HG02759 (cell line): Measurements from ENCODE around the gene NFIA.

Source experiments
- ATAC-seq: cut with Tn5 transposase; IDR thresholded peaks from one replicate; pipeline ENCODE4 v1.9.1; 2021; ENCODE audit warnings: mild to moderate bottlenecking, moderate library complexity; ENCODE audit not compliant: unreplicated experiment

Gene NFIA

GRCh38 chr1:61285371-61285885 lies 203.1 kb downstream of the NFIA start:
- no peak for ATAC-seq

DNA sequence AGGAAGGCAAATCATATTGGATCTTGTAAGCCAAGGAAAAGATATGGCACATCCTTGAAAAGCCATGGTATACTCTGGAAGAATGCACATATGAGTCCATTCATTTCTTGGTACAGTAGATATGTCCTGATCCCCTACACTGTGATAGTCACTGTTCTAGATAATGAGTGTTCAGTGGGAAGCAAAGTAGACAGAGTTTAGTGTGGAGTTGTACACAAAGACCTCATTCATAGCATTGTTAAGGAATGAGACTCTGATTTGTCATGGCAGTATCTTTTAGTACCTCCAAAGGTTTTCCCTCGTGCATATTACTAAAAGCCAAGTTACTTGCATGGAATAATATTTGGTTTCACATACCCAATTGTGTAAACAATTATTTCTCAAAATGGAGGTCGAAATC lies 204.7 kb downstream of the NFIA start:
- no peak for ATAC-seq

DNA sequence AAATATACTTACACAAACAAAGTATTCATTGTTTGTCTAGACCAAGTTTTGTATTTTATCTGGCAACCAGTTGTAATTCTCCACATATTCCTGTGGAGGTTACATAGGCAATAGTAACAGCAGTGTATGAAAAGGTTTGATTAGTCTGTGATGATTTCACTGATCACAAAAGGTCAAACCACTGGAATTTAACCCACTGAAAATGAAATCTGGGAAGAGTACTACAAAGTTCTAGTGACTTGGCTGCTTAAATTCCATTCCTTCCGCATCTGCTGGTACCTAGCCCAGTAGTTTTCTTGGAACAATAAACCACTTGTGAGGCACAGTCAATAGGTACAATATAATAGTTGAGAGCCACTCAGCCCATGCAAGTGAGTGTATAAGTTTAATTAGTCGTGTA lies 205.4 kb downstream of the NFIA start:
- no peak for ATAC-seq

DNA sequence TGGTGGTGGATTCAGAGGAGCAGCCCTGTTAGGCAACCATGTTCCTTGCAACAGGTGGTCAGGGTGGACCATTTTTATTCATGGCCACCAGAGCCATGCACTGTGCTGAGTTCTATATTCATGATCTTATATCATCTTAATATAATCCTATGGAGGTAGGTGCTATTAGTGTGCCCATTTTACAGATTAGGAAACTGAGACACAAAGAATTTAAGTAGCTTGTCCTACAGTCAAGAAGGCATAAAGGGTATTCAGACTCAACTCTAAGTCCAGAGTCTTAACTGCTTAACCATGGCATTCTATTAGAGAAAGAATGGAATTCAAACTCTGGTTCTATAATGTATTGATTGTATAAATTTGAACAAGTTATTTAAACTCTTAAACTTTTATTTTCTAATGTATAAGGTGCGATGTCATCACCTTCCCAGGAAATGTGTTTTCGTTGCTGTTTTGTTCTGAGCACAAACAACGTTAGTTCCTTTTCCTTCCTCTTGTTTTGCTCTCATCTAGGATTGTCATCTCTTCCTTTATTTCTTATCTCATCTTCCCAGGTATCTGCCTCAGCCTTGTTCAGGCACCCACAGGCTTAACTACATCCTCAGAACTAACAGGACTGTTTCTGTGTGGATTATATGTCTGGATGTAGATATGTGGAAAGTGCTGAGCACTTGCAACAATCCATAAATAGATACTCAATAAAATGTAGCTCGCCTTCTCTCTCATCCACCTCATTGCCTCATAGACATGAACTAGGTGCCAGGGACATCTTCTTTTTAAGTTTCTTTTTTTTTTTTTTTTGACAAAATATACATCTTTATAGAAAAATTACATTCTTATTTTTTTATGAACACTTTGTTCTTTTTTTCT lies 207.1 kb downstream of the NFIA start:
- ATAC-seq, result no peak

DNA sequence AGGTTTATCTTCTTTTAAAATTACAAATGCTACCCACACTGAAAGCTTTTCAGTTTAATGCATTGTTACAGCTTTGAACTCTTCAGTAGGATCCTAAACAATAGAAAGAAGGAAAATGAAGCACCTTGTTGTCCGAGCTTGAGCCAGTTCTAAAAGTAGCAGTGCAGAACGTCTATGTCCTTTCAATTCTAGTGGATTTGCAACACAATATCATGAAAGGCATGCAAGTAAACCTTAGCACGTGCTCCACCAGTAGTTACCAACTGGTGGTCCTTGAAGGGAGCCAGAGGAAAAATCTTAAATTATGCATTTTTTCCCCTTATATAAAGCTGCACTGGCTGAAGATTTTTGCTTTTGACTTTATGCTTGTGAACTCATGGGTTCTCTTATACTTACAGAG lies 208.2 kb downstream of the NFIA start:
- ATAC-seq, result no peak

DNA sequence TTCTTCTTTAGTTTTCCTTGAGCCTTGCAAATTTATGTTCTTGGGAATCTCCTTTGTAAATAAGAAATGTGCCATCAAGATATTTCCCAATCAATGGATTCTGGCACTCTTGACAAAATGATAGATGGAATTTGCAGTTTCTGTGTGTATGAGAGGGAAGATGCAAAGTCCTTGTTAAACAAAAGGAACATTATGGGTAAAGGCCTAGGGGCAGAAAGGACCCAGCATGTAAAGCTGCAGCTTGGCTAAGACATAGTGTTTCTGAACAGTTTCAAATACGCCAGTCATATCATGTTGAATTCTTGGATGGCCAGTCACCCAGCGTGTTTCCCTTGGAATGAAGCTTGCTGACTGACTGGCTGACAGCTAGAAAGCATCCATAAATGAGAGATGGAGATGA lies 210.8 kb downstream of the NFIA start:
- ATAC-seq, result no peak

DNA sequence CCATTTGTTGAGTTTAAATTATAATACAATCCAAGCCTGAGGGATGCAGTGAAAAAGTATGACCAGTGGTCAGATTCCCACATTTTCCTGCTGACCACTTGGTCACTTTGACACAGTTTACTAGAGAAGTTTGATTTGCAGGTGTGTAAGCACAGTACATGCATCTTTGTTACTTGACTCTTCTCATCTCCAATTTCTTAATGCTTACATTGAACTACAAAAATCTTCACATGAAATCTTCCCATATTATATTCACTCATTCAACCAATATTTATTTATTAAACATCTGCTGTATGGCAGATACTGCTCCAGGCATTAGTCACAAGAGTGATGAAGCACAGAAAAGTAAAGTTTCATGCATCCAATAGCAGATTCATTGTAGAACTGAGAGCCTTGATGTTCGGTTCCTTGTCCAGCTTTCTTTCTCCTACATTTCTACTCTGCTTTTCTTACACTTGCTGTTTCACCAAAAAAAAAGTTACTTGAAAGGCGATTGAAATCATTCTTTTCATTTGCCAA lies 211.7 kb downstream of the NFIA start:
- no peak for ATAC-seq

- ATAC-seq, result no peak
These were observed 212.6 kb downstream of the NFIA start for GRCh38 chr1:61294930-61295329.

DNA sequence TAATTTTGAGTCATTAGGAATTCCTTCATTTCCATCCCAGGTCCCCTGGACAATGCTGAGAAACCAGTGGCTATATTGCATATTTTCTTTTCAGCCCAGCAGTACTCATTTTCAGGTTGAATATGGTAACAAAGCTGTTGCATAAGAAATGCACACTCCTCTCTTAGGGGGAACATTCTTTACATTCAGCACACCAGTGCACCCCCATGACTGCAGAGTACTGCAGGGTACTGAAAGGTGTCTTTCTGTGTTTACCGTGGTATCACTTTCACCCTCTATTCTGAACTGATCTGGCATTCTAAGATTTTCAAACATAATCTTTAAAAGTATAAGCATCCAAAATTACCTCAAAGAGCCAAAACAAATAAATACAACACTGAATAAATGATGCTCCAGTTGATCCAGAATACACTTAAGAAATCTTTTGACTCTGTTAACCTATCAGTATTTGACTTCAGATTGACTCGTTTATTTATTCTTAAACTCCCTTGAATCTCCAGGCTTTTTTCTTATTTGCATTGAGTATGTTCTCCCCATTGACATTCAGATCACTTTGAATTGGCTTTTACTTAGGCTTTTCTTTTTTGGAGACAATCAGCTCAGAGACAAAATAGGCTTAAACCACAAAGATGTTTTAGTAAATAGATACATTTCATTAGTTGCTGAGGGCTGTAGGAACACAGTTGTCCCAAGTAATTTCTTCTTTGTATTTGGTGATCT lies 213.6 kb downstream of the NFIA start:
- ATAC-seq, result no peak

DNA sequence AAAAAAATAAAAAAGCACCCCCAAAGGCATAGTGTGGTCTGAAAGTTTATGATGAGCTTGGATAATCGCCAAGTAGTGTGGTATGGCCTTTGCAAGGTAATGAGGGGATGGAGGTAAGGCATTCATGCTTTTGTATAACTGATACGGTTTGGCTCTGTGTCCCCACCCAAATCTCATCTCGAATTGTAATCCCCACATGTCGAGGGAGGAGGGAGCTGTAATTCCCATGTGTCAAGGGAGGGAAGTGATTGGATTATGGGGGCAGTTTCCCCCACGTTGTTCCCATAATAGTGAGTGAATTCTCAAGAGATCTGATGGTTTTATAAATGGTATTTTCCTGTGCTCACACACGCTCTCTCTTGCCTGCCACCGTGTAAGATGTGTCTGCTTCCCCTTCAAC lies 215.5 kb downstream of the NFIA start:
- ATAC-seq, result no peak

DNA sequence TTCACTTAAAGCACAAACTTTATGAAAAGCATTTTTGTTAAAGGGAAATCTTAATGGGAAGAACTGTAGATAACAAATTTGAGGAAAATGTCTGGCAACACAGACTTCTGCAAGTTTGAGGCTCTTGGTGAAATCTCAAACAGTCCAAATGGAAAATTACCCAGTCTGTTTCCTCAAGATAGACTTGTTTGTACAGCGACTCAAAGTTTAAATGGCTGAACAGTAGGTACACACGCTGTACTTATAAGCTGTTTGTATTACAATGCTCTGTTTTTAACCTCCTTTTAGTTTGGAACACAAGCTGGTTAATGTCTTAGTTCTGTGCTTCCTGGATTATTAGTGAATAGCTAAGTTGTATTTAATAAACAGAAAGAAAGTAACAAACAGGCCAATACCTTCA lies 217.1 kb downstream of the NFIA start:
- no peak for ATAC-seq

- ATAC-seq, result no peak
These were observed 218.5 kb downstream of the NFIA start for GRCh38 chr1:61300899-61301298.

- no peak for ATAC-seq
These were observed 219.7 kb downstream of the NFIA start for GRCh38 chr1:61301824-61302657.

DNA sequence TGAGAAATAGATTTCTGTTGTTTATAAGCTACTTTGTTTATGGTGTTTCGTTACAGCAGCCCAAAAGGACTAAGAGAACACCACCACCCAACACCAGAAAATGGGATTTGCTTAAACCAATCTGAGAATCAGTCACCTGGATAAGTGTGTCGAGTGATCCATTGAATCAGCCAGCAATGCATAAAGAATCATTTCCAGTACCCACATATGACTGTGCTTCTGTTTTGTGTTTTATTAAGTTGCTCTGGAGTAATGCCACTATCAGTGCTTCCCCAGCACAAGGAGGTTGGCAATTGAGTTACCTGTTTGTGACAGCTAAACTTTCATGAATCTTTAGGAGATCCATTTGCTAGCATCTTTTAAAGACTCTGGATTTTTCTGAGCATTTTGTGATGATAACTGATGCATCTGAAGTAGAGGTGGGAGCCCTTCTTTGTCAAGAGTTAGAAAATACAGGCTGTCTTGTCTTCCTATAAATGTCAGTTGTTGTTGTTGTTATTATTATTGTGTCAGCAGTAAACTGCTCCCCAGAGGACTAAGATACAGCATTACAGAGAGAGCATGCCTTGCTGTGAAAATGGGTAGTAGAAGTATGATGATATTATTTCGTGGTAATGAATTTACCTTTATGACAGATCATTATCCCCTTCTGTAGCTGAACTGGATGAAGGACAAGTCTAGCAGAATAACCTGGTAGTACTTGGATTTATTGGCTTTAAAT lies 225.2 kb downstream of the NFIA start:
- no peak for ATAC-seq

DNA sequence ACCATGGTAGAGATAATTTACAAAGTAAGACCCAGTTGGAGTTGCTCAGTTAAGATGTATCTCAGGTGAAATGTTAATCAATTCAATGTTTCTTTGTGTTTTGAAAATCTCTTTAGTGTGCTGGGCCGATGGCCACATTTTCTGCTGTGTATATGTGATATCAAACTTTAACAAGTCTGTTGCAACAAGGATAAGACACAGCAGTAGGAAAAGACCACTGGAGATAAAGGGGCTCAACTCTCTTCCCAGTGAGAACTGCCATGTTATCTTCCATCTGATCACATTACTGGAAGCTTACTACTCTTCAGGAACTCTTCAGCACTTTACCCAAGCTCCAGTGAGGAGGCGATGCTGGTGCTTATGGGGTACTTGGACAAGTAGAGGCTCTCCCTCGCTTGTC lies 227.7 kb downstream of the NFIA start:
- ATAC-seq, result no peak

- no peak for ATAC-seq
These were observed 228.2 kb downstream of the NFIA start for GRCh38 chr1:61310538-61310937.

GRCh38 chr1:61313906-61314422 lies 231.6 kb downstream of the NFIA start:
- ATAC-seq, result no peak

GRCh38 chr1:61315011-61315410 lies 232.7 kb downstream of the NFIA start:
- ATAC-seq, result no peak

- no peak for ATAC-seq
These were observed 234.1 kb downstream of the NFIA start for GRCh38 chr1:61316493-61316892.
